ENCODE measurements around the gene IMPG2.

IMPG2 gene

GRCh38 chr3:101340591-101340990 lies 20.2 kb upstream of the IMPG2 start (continued):
- TF ChIP-seq ZNF112 (tag by site-specific recombination; IDR thresholded peaks at IDR 0.05) (no peak), ZBTB49 (tag by site-specific recombination; IDR thresholded peaks at IDR 0.05; ENCODE audit: low read depth) (no peak), MEIS1 (CRISPR knock-in tag; IDR thresholded peaks at IDR 0.05; ENCODE audit: borderline replicate concordance) (no peak)

GRCh38 chr3:101333883-101334282 lies 13.5 kb upstream of the IMPG2 start:
- POLR2A ChIA-PET, result no interaction called here
- Histone ChIP-seq H3K36me3 (ENCODE audit: control insufficient read depth in 2 of 2, insufficient read depth in 1 of 2, low read length in 2 of 2) (no peaks in the 10 kb centered on the region), H3K4me1 (ENCODE audit: control insufficient read depth, insufficient read depth, low read length) (no peaks in the 10 kb centered on the region), H3K4me3 (ENCODE audit: low read depth, low read length) (no peak overlapping the region), H3K27ac (ENCODE audit: extremely low read depth, low read depth, low read length) (no peak overlapping the region), H3K9me3 (ENCODE audit: control insufficient read depth, insufficient read depth, low read depth, low read length) (no peaks in the 10 kb centered on the region)
- CTCF ChIA-PET, result no interaction called here
- TF ChIP-seq ZNF692 (tag by site-specific recombination; IDR thresholded peaks at IDR 0.05), result no peak
- no peak for TF ChIP-seq ZBTB49 (tag by site-specific recombination; IDR thresholded peaks at IDR 0.05; ENCODE audit: low read depth)
- no peak for TF ChIP-seq CTCF (tag by site-specific recombination; IDR thresholded peaks at IDR 0.05)
- no peak for TF ChIP-seq ZSCAN5A (tag by site-specific recombination; IDR thresholded peaks at IDR 0.05)
- no peak for TF ChIP-seq KLF7 (tag by site-specific recombination; IDR thresholded peaks at IDR 0.05; ENCODE audit: borderline replicate concordance)
- TF ChIP-seq ZNF280D (tag by site-specific recombination; IDR thresholded peaks at IDR 0.05), result no peak
- TF ChIP-seq ZBTB21 (tag by site-specific recombination; IDR thresholded peaks at IDR 0.05), result no peak
- no peak for TF ChIP-seq PRDM6 (tag by site-specific recombination; IDR thresholded peaks at IDR 0.05)
- TF ChIP-seq IKZF3 (tag by site-specific recombination; IDR thresholded peaks at IDR 0.05), result no peak
- TF ChIP-seq AEBP2 (tag by site-specific recombination; IDR thresholded peaks at IDR 0.05; ENCODE audit: borderline replicate concordance), result no peak
- no peak for TF ChIP-seq KLF16 (tag by site-specific recombination; IDR thresholded peaks at IDR 0.05)
- no peak for TF ChIP-seq ZNF776 (tag by site-specific recombination; IDR thresholded peaks at IDR 0.05; ENCODE audit: borderline replicate concordance)
- no peak for TF ChIP-seq ZBTB6 (tag by site-specific recombination; IDR thresholded peaks at IDR 0.05)
- TF ChIP-seq ZNF274 (IDR thresholded peaks at IDR 0.05; ENCODE audit: low read length), result no peak
- no peak for TF ChIP-seq ZNF274 (tag by site-specific recombination; IDR thresholded peaks at IDR 0.05; ENCODE audit: borderline replicate concordance)
- no peak for TF ChIP-seq ZNF416 (tag by site-specific recombination; IDR thresholded peaks at IDR 0.05)

Data from HEK293 (cell line).